Stimulated activated CD4-positive, alpha-beta T cell treated with anti-CD3 and anti-CD28 coated beads, Interleukin-1b, Interleukin-23, amount 100 ng/mL, for 24 hours (primary cell): ENCODE results near the gene USP15.
A peak's percentile ranks its signal among the peaks of the same experiment; 100 is the strongest.

ENCODE experiments used
- DNase-seq, 4 experiments: peaks; one replicate each; pipeline ENCODE4 v3.0.0-alpha.2; 2020; ENCODE audit warnings: low read depth in 4 of 4, low spot score in 1 of 4

Gene USP15

DNA sequence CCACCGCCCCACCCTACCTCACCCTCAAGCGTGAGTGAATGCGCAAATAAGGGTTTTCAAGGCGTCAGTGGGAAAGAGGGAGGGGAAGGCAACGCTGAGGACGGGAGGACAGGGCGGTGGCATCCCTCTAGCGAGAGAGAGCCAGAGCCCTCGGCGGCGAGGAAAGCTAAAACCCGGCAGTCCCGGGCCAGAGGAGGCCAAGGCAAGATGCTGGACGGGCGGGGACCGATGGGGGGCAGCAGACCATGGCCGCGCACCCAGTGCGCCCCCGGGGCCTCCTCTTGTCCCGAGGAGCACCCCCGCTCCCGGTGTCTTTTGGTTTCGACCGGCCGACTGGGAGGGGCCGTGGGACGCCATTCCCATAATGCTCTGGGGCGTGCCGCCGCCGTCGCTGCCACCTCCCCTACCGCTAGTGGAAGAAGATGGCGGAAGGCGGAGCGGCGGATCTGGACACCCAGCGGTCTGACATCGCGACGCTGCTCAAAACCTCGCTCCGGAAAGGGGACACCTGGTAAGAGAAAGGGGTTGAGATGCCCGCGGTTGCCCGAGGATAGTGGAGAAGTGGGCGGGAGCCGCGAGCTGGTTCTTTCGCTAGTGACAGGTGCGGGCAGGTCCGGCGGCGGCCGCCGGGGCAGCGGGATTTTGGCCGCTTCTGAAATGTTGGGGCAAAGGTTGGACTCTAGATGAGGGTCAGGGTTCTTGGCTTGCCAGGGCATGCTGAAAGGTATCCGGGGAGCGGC, at the start of gene USP15:
Gene USP15, plus strand, starts transcription at position 412 of the 740 bp plus-strand sequence. Its CDS starts 11 bp downstream, at position 423.
- peak; percentile 78 to 95 (median 86) for DNase-seq

DNA sequence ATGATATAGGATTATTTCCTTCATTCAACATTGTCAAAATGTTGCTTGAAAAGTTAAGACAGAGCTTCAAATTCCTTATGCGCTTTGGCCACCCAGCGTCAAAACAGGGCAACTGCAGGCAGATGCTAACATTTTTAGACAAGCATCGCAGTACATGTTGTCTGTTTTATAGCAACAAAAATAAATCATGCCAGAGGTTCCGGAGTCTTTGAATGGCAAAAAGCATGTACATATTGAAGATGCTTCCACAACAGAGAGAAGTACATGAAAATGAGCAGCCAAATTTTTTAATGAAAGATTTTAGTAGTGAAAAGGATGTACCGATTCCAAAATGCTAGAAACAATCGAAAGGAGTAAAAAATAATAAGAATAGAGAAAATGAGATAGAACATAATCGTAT, 49.8 kb upstream of the USP15 start:
- no peak for DNase-seq

GRCh38 chr12:62211510-62211909, 48.7 kb upstream of the USP15 start:
- DNase-seq, result no peak

- DNase-seq, result no peak
Measured at GRCh38 chr12:62214846-62215245, 45.4 kb upstream of the USP15 start.

DNA sequence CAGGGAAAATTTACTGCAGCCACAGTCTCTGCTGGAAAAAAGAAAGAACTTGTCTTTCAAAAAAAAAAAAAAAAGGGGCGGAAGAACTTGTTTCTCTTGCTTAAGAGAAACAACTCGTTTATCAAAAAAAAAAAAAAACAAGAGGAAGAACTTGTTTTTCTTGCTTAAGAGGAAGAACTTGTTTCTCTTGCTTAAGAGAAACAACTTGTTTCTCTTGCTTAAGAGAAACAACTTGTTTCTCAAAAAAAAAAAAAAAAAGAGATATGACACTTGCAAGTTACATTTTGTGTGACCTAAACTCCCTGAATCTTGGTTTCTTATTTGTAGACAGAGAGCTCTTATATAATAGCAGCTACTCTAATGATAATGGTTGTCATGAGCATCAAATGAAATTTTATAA, 44.7 kb upstream of the USP15 start:
- DNase-seq, result no peak

DNA sequence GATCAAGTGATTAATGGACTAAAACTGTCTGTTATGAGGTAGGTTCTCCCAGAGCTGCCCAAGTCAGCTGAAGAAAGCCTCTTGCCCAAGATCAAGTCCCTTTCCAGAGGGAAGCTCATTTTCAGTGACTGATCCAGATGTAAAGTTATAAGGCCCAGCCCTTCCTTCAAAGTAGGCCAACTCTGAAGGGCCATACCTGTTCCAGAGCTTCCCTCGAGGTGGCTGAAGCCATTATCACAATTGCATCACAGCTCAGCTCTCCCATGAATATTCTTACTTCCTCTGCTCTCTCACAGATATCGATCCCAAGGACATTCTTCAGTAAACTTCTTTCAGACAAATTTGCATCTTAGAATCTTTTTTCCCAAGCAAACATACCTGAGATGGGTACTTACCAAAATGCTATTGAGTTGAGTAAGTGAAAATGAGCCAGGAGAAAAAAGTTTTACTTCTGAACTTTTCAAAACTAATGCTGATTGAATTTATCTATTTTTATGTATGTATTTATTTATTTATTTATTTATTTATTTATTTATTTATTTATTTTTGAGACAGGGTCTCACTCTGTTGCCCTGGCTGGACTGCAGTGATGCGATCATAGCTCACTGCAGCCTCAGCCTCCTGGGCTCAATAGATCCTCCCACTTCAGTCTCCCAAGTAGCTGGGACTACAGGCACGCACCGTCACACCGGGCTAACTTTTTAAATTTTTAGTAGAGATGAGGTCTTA, 42.6 kb upstream of the USP15 start:
- no peak for DNase-seq

DNA sequence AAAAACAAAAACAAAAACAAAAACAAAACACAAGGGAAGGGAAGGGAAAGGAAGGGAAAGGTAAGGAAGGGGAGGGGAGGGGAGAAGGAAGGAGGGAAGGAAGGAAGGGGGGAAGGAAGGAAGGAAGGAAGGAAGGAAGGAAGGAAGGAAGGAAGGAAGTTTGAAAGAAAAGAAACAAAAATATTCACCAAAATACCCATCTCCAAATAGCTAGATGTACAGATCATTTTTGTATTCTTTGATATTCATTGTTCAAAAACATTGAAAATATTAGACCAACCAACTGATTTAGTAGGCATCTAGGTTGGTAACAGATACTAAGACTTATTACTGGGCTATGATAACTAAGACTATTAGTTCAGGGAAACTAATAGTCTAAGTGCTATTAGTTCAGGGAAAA, 39.1 kb upstream of the USP15 start:
- no peak for DNase-seq

DNA sequence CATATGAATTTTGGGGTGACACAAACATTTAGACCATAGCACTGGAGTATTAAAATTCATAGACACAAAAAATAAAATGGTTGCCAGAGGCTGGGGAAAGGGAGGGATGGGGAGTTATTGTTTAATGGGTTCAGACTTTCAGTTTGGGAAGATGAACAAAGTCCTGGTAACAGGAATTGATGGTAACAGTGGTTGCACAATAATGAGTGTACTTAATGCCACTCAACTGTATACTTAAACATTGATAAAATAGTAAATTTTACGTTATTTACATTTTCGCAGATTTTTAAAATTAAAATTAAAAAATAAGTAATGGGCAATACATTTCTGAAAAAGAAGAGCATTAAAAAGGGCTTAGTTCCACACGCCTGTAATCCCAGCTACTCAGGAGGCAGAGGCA, 35.6 kb upstream of the USP15 start:
- no peak for DNase-seq

- no peak for DNase-seq
Measured at GRCh38 chr12:62227091-62227490, 33.1 kb upstream of the USP15 start.

DNA sequence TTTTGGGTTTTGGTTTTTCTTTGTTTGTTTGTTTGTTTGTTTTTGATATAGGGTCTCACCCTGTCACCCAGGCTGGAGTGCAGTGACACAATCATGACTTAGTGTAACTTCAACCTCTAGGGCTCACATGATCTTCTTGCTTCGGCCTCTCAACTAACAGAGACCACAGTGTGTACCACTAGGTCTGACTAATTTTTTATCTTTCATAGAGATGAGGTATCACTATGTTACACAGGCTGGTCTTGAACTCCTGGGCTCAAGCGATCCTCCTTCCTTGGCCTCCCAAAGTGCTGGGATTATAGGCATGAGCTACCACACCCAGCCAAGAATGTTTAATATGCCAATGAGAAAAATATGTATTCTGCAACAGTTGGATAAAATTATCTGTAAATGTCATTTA, 29.6 kb upstream of the USP15 start:
- DNase-seq, result no peak

GRCh38 chr12:62232143-62232729, 28.0 kb upstream of the USP15 start:
- DNase-seq, result no peak

DNA sequence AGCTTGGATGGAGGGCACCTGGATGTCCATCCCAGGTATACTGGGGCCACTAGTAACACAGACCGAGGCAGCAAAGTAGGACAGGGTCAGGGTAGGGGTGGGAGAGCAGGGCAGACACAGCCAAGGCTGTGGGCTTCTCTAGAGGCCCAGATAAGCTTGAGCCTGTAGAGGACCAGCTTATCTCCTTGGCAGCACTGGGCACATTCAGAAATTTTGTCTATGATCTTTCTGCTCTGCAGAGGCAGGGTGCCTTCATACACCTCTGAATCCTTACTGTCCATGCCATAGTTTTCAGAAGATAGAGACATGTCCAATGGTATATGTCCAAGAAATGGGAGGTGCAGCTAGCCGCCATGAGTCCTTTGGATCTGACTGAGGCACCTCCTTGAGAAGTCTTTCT, 26.4 kb upstream of the USP15 start:
- DNase-seq, result no peak

GRCh38 chr12:62239571-62239970, 20.6 kb upstream of the USP15 start:
- DNase-seq, result no peak

GRCh38 chr12:62247281-62248045, 12.7 kb upstream of the USP15 start:
- no peak for DNase-seq

GRCh38 chr12:62248873-62249272, 11.3 kb upstream of the USP15 start:
- DNase-seq, result no peak

DNA sequence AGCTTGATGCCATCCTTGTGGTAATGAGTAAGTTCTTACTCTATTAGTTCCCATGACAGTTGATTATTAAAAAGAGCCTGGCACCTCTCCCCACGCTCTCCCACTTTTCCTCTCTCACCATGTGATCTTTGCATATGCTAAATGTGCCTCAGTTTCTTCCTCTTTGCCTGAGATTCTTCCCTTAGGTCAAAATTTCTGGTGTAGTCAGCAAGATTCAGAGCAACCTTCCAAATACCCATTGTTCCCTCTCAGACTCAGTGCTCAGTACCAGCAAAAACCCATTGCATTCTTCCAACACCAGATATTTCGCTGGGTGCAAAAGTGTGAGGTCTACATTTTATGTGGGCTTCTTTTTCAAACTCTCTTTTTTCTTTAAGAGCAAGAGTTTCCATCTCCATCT, 10.8 kb upstream of the USP15 start:
- no peak for DNase-seq

- DNase-seq, result no peak
Measured at GRCh38 chr12:62250671-62251608, 9.3 kb upstream of the USP15 start.

DNA sequence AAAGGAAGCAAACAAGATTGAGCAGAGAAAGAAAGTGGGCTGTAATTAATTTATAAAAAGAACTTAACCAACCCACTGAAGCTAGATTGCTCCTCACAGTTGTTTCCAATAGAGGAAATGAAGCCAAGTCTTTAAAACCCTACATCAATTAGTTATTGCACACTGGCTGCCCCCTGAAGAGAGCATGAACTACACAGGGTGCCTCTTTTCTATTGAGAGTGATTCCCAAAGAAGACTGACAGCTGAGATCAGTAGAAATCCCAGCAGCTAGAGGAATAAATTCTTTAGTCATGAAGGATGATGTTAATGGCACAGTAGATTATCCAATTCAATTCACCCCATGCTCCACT, 8.6 kb upstream of the USP15 start:
- no peak for DNase-seq

DNA sequence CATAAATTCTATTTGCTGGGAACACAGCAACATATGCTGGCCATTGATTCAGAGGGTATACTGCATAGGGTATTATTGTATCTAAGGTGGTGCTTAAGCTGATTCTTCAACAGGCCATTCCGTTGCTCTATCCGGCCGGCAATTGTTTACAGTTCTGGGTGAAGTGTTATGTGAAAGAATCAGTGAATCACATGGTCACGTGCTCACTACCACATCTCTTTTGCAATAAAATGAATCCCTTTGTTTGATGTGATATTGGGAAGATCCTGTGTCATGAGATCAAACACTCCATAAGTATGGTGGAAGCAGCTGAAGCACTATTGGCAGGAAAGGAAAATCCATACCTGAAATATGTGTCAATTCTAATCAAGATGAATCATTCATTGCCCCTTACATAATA, 7.6 kb upstream of the USP15 start:
- no peak for DNase-seq

DNA sequence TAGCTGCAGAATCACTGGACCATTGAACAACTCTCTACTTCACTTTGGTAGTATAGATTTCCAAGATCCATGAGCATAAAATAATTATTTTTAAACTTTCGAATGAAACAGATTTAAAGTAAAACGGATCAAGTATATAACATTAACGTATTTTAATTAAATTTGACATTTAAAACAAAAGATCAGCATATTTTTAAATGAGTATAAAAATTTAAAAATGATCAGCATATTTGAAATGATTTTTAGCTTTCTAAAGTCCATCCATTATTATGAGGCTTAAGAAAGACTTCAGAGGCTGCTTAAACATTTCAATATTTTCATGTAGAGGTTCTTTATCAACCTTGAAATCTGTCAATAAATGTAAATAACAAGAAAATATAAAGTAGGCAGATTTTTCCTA, 5.2 kb upstream of the USP15 start:
- no peak for DNase-seq
